ENCODE data around the gene AK4. TPM values are rescaled to one million over a fixed set of nuclear protein-coding genes. Genes with fewer than 3 reads are reported as not detected.
"Not testable (repeated sequence)": the region's sequence is repeated elsewhere in the genome, so short reads cannot be mapped to it uniquely, and the experiment has no call there.

Gene AK4
- total RNA-seq, 1 experiment from 2014 or later, result 180 TPM

DNA sequence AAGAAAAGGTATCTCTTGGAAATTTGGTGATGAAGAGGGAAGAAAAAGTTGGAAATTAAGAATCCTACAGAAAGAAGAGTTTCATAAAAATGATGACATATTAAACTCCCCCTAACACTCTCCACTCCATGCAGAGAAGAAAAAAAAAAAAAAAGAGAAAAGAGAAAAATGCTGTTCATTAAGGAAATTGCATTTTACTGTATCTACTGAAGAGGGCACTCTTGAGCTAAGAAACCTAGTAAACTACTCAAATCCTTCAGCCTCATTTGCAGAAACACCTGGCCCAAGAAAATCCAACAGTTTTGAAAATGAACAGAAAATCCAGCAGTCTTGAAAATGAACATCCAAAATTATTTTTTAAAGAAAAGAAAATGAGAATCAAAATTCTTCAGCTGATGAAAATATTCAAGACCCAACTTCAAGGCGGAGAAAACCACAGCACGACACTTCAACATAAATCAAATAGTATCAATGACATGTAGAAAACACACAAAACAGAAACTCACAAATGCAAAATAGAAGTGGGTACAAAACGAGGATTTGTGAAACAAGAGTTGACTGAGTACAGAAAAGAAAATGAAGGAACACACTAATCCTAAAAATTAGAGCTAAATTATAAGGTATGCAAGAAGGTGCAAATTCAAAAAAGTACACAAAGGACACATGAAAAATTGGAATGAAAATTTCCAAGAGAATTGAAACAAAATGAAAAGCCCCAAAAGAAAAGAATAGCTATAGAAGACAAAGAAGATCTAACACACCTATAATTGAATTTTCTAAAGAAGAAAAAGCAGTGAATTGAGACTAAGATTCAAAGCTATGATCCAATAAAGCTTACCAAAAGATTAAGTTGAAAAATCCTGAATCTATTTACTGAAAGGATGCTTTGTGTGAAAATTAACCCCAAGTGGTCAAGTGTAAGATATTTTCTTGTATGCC is 88.1 kb downstream of the AK4 start:
- ChIA-PET CTCF (interaction anchor here (0.7 to 3.3 kb wide), 16 partner anchors 9 to 451 kb away, joined by 3 to 25 read pairs (median 4); partner anchors contain the start of genes LEPR and LEPROT), POLR2A (no interaction called here)
- peak; percentile 55 for ATAC-seq
- Mint-ChIP-seq H3K27ac (no peak overlapping the region), H3K9me3 (no peaks in the 10 kb centered on the region), H3K27me3 (ENCODE audit: low read depth) (no peaks in the 10 kb centered on the region), H3K36me3 (peaks cover 4% of the 10 kb centered on the region; the same call in 1 of the 2 replicates), H3K4me3 (no peak overlapping the region), H3K4me1 (peaks cover 8% of the 10 kb centered on the region; the same call in 1 of the 2 replicates)
- DNase-seq (ENCODE audit: low spot score), result no peak
- no peak for TF ChIP-seq ATF1 (CRISPR knock-in tag; IDR thresholded peaks at IDR 0.05)
- TF ChIP-seq, protein P1, sequence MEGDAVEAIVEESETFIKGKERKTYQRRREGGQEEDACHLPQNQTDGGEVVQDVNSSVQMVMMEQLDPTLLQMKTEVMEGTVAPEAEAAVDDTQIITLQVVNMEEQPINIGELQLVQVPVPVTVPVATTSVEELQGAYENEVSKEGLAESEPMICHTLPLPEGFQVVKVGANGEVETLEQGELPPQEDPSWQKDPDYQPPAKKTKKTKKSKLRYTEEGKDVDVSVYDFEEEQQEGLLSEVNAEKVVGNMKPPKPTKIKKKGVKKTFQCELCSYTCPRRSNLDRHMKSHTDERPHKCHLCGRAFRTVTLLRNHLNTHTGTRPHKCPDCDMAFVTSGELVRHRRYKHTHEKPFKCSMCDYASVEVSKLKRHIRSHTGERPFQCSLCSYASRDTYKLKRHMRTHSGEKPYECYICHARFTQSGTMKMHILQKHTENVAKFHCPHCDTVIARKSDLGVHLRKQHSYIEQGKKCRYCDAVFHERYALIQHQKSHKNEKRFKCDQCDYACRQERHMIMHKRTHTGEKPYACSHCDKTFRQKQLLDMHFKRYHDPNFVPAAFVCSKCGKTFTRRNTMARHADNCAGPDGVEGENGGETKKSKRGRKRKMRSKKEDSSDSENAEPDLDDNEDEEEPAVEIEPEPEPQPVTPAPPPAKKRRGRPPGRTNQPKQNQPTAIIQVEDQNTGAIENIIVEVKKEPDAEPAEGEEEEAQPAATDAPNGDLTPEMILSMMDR (IDR thresholded peaks at IDR 0.05), result peak; percentile 49; the same call in 1 of the 2 replicates
- TF ChIP-seq, protein P2, sequence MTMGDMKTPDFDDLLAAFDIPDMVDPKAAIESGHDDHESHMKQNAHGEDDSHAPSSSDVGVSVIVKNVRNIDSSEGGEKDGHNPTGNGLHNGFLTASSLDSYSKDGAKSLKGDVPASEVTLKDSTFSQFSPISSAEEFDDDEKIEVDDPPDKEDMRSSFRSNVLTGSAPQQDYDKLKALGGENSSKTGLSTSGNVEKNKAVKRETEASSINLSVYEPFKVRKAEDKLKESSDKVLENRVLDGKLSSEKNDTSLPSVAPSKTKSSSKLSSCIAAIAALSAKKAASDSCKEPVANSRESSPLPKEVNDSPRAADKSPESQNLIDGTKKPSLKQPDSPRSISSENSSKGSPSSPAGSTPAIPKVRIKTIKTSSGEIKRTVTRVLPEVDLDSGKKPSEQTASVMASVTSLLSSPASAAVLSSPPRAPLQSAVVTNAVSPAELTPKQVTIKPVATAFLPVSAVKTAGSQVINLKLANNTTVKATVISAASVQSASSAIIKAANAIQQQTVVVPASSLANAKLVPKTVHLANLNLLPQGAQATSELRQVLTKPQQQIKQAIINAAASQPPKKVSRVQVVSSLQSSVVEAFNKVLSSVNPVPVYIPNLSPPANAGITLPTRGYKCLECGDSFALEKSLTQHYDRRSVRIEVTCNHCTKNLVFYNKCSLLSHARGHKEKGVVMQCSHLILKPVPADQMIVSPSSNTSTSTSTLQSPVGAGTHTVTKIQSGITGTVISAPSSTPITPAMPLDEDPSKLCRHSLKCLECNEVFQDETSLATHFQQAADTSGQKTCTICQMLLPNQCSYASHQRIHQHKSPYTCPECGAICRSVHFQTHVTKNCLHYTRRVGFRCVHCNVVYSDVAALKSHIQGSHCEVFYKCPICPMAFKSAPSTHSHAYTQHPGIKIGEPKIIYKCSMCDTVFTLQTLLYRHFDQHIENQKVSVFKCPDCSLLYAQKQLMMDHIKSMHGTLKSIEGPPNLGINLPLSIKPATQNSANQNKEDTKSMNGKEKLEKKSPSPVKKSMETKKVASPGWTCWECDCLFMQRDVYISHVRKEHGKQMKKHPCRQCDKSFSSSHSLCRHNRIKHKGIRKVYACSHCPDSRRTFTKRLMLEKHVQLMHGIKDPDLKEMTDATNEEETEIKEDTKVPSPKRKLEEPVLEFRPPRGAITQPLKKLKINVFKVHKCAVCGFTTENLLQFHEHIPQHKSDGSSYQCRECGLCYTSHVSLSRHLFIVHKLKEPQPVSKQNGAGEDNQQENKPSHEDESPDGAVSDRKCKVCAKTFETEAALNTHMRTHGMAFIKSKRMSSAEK (CRISPR knock-in tag; IDR thresholded peaks at IDR 0.05; ENCODE audit: borderline replicate concordance), result no peak

DNA sequence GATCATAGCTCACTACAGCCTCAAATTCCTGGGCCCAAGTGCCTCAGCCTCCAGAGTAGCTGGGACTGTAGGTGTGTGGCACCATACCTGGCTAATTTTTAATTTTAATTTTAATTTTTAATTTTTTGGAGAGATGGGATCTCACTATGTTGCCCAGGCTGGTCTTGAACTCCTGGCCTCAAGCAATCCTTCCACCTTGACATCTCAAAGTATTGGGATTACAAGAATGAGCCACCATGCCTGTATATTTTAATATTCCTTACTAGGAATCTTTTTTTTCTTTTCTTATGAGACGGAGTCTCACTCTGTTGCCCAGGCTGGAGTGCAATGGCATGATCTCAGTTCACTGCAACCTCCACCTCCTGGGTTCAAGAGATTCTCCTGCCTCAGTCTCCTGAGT is 89.1 kb downstream of the AK4 start:
- POLR2A ChIA-PET; ATAC-seq; H3K9me3 Mint-ChIP-seq; H3K27me3 Mint-ChIP-seq (ENCODE audit: low read depth); H3K27ac Mint-ChIP-seq; DNase-seq (ENCODE audit: low spot score); H3K4me3 Mint-ChIP-seq; H3K4me1 Mint-ChIP-seq; H3K36me3 Mint-ChIP-seq: not testable (repeated sequence)
- CTCF ChIA-PET, result interaction anchor here (1.2 to 3.3 kb wide), 4 partner anchors 27 to 450 kb away, joined by 3 to 25 read pairs (median 16); no protein-coding TSS in a partner anchor

DNA sequence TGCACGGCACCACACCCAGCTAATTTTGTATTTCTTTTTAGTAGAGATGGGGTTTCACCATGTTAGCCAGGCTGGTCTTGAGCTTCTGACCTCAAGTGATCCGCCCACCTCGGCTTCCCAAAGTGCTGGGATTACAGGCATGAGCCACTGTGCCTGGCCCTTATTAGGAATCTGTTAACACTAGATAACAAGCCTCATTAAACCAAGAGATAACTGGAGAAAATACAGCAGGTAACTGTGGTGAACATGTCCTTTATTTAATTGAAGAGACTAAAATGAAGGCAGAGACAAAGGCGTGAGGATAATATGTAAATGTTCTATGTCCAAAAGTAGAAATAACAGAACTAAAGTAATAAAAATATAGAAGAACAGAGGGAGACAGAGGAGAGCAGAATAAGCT is 89.5 kb downstream of the AK4 start:
- H3K4me3 Mint-ChIP-seq, result no peak overlapping the region
- no peak for ATAC-seq
- H3K9me3 Mint-ChIP-seq, result no peaks in the 10 kb centered on the region
- peaks cover 8% of the 10 kb centered on the region; the same call in 1 of the 2 replicates for H3K4me1 Mint-ChIP-seq
- H3K27me3 Mint-ChIP-seq (ENCODE audit: low read depth), result no peaks in the 10 kb centered on the region
- ChIA-PET CTCF (interaction anchor here (1.8 to 3.3 kb wide), 3 partner anchors 195 to 450 kb away, joined by 7 to 25 read pairs (median 25); no protein-coding TSS in a partner anchor), POLR2A (no interaction called here)
- H3K27ac Mint-ChIP-seq, result no peak overlapping the region
- no peak for DNase-seq (ENCODE audit: low spot score)
- H3K36me3 Mint-ChIP-seq, result peaks cover 4% of the 10 kb centered on the region; the same call in 1 of the 2 replicates
- TF ChIP-seq, protein P3, sequence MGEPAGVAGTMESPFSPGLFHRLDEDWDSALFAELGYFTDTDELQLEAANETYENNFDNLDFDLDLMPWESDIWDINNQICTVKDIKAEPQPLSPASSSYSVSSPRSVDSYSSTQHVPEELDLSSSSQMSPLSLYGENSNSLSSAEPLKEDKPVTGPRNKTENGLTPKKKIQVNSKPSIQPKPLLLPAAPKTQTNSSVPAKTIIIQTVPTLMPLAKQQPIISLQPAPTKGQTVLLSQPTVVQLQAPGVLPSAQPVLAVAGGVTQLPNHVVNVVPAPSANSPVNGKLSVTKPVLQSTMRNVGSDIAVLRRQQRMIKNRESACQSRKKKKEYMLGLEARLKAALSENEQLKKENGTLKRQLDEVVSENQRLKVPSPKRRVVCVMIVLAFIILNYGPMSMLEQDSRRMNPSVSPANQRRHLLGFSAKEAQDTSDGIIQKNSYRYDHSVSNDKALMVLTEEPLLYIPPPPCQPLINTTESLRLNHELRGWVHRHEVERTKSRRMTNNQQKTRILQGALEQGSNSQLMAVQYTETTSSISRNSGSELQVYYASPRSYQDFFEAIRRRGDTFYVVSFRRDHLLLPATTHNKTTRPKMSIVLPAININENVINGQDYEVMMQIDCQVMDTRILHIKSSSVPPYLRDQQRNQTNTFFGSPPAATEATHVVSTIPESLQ (CRISPR knock-in tag; IDR thresholded peaks at IDR 0.05), result no peak
- TF ChIP-seq GABPB1 (CRISPR knock-in tag; IDR thresholded peaks at IDR 0.05) (no peak), RORB (CRISPR knock-in tag; IDR thresholded peaks at IDR 0.05) (no peak), ZNF416 (CRISPR knock-in tag; IDR thresholded peaks at IDR 0.05) (no peak), PRRX2 (CRISPR knock-in tag; IDR thresholded peaks at IDR 0.05) (no peak), TEAD1 (CRISPR knock-in tag; IDR thresholded peaks at IDR 0.05) (no peak), NFYB (CRISPR knock-in tag; conservative IDR thresholded peaks at IDR 0.05; ENCODE audit: low read depth) (no peak), NR2C2 (CRISPR knock-in tag; IDR thresholded peaks at IDR 0.05) (no peak), ZNF121 (CRISPR knock-in tag; IDR thresholded peaks at IDR 0.05) (no peak), NR1H2 (CRISPR knock-in tag; IDR thresholded peaks at IDR 0.05) (no peak), ZNF396 (CRISPR knock-in tag; IDR thresholded peaks at IDR 0.05; ENCODE audit: borderline replicate concordance) (no peak)
- TF ChIP-seq, protein P4, sequence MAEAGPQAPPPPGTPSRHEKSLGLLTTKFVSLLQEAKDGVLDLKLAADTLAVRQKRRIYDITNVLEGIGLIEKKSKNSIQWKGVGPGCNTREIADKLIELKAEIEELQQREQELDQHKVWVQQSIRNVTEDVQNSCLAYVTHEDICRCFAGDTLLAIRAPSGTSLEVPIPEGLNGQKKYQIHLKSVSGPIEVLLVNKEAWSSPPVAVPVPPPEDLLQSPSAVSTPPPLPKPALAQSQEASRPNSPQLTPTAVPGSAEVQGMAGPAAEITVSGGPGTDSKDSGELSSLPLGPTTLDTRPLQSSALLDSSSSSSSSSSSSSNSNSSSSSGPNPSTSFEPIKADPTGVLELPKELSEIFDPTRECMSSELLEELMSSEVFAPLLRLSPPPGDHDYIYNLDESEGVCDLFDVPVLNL (CRISPR knock-in tag; IDR thresholded peaks at IDR 0.05; ENCODE audit: borderline replicate concordance, low read depth), result no peak
- TF ChIP-seq, protein P5, sequence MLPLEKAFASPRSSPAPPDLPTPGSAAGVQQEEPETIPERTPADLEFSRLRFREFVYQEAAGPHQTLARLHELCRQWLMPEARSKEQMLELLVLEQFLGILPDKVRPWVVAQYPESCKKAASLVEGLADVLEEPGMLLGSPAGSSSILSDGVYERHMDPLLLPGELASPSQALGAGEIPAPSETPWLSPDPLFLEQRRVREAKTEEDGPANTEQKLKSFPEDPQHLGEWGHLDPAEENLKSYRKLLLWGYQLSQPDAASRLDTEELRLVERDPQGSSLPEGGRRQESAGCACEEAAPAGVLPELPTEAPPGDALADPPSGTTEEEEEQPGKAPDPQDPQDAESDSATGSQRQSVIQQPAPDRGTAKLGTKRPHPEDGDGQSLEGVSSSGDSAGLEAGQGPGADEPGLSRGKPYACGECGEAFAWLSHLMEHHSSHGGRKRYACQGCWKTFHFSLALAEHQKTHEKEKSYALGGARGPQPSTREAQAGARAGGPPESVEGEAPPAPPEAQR (CRISPR knock-in tag; IDR thresholded peaks at IDR 0.05), result no peak
- TF ChIP-seq, protein P6, sequence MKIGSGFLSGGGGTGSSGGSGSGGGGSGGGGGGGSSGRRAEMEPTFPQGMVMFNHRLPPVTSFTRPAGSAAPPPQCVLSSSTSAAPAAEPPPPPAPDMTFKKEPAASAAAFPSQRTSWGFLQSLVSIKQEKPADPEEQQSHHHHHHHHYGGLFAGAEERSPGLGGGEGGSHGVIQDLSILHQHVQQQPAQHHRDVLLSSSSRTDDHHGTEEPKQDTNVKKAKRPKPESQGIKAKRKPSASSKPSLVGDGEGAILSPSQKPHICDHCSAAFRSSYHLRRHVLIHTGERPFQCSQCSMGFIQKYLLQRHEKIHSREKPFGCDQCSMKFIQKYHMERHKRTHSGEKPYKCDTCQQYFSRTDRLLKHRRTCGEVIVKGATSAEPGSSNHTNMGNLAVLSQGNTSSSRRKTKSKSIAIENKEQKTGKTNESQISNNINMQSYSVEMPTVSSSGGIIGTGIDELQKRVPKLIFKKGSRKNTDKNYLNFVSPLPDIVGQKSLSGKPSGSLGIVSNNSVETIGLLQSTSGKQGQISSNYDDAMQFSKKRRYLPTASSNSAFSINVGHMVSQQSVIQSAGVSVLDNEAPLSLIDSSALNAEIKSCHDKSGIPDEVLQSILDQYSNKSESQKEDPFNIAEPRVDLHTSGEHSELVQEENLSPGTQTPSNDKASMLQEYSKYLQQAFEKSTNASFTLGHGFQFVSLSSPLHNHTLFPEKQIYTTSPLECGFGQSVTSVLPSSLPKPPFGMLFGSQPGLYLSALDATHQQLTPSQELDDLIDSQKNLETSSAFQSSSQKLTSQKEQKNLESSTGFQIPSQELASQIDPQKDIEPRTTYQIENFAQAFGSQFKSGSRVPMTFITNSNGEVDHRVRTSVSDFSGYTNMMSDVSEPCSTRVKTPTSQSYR (CRISPR knock-in tag; IDR thresholded peaks at IDR 0.05), result no peak
